ENCODE data around the gene SSBP4. TPM values are rescaled to one million over a fixed set of nuclear protein-coding genes. Genes with fewer than 3 reads are reported as not detected.

SSBP4 gene
- total RNA-seq, 4 donors from 2014 or later, result 40.5 to 75.6 (median 56.1) TPM

- intact Hi-C loops (cut with DNase I), result loop anchor here (10.0 kb wide), 2 partner anchors 135 to 225 kb away; partner anchors contain the start of gene REX1BD
- Histone ChIP-seq H3K4me1 (peaks cover 0 to 3% of the 10 kb centered on the region in 2 donors), H3K27me3 (no peaks in the 10 kb centered on the region), H3K9me3 (no peaks in the 10 kb centered on the region), H3K36me3 (peaks cover 33 to 46% of the 10 kb centered on the region in 2 donors), H3K4me3 (replicated peaks in 1 of 3) (no peak overlapping the region), H3K27ac (no peak overlapping the region)
- TF ChIP-seq CTCF (IDR thresholded peaks at IDR 0.05) (no peak), POLR2A (IDR thresholded peaks at IDR 0.05) (no peak)
- WGBS, 2 donors, result 100% methylated on average over 1 to 3 of the region's 14 CpGs
- no peak for DNase-seq
Observed at GRCh38 chr19:18449552-18449951, 30.4 kb downstream of the SSBP4 start.

GRCh38 chr19:18450021-18450930 is 31.1 kb downstream of the SSBP4 start:
- WGBS, 2 donors, result 87 to 90% methylated on average over 2 to 12 of the region's 33 CpGs
- no peaks in the 10 kb centered on the region for H3K9me3 ChIP-seq
- TF ChIP-seq POLR2A (IDR thresholded peaks at IDR 0.05) (no peak), CTCF (IDR thresholded peaks at IDR 0.05) (no peak)
- intact Hi-C loops (cut with DNase I), result loop anchor here (2.0 kb wide), 1 partner anchor 397 kb away; no protein-coding TSS in a partner anchor
- H3K27ac ChIP-seq, result no peak overlapping the region
- no peak overlapping the region for H3K4me3 ChIP-seq (replicated peaks in 1 of 3)
- no peaks in the 10 kb centered on the region for H3K27me3 ChIP-seq
- DNase-seq, result no peak
- peaks cover 28 to 38% of the 10 kb centered on the region in 2 donors for H3K36me3 ChIP-seq
- peaks cover 0 to 3% of the 10 kb centered on the region in 2 donors for H3K4me1 ChIP-seq

GRCh38 chr19:18450931-18451836 is 32.0 kb downstream of the SSBP4 start:
- DNase-seq, result peak; percentile 84 to 88
- peak; percentile 84 to 99 (median 96) for TF ChIP-seq CTCF (IDR thresholded peaks at IDR 0.05)
- no peak for TF ChIP-seq POLR2A (IDR thresholded peaks at IDR 0.05)
- no peaks in the 10 kb centered on the region for H3K27me3 ChIP-seq
- H3K4me3 ChIP-seq (replicated peaks in 1 of 3), result no peak overlapping the region
- H3K36me3 ChIP-seq, result peaks cover 21 to 30% of the 10 kb centered on the region in 2 donors
- intact Hi-C loops (cut with DNase I), result loop anchor here (2.0 kb wide), 1 partner anchor 396 kb away; no protein-coding TSS in a partner anchor
- no peak overlapping the region for H3K27ac ChIP-seq
- H3K4me1 ChIP-seq, result peaks cover 0 to 3% of the 10 kb centered on the region in 2 donors
- H3K9me3 ChIP-seq, result no peaks in the 10 kb centered on the region
- 39 to 77% methylated on average over 6 to 13 of the region's 26 CpGs for WGBS, 2 donors

- H3K27ac ChIP-seq, result no peak overlapping the region
- H3K36me3 ChIP-seq, result peaks cover 18 to 20% of the 10 kb centered on the region in 2 donors
- no peak for DNase-seq
- WGBS, 2 donors, result 74 to 86% methylated on average over 2 to 3 of the region's 3 CpGs
- no peaks in the 10 kb centered on the region for H3K9me3 ChIP-seq
- TF ChIP-seq POLR2A (IDR thresholded peaks at IDR 0.05) (no peak), CTCF (IDR thresholded peaks at IDR 0.05) (no peak)
- no peak overlapping the region for H3K4me3 ChIP-seq (replicated peaks in 1 of 3)
- H3K27me3 ChIP-seq, result no peaks in the 10 kb centered on the region
- peaks cover 0 to 3% of the 10 kb centered on the region in 2 donors for H3K4me1 ChIP-seq
- intact Hi-C loops (cut with DNase I), result no loop called here
Observed at GRCh38 chr19:18452386-18452785, 33.2 kb downstream of the SSBP4 start.
